Bronchial epithelial cell (primary cell): ENCODE results near the gene TMEM51. TPM values are rescaled to one million over a fixed set of nuclear protein-coding genes. Genes with fewer than 3 reads are reported as not detected.

Experiments used
- DNase-seq: peaks from one replicate; pipeline ENCODE4 v3.0.0-alpha.2; 2010; ENCODE audit warnings: low read depth
- FAIRE-seq: peaks from 2 replicates; lab custom pipeline; 2011; peaks lifted over from hg19 to GRCh38; lab: Jason Lieb, UNC
- H3K27me3 ChIP-seq: 2 replicates; pipeline ENCODE4 v1.5.1; 2011; ENCODE audit warnings: low read length; ENCODE audit not compliant: control insufficient read depth, insufficient read depth
- H3K36me3 ChIP-seq: 2 replicates; pipeline ENCODE4 v1.5.1; 2011; ENCODE audit warnings: low read length; ENCODE audit not compliant: control insufficient read depth, insufficient read depth
- H3K4me3 ChIP-seq: 2 replicates; pipeline ENCODE4 v1.5.1; 2011; ENCODE audit warnings: mild to moderate bottlenecking, low read depth, low read length, control low read depth
- CTCF ChIP-seq: IDR thresholded peaks from 2 replicates; pipeline ENCODE4 v1.5.1; 2011; ENCODE audit warnings: mild to moderate bottlenecking, moderate library complexity, low read length, control low read depth, inconsistent platforms; ENCODE audit not compliant: insufficient read depth, severe bottlenecking
- total RNA-seq: library from RNA; depleted of rRNA; stranded (reverse); fragments of >200 nt; gene quantifications from 2 replicates; pipeline ENCODE4 v1.2.1, GENCODE V29; 2014

The TMEM51 gene
- total RNA-seq, 1 donor from 2014 or later, result 5.3 TPM

DNA sequence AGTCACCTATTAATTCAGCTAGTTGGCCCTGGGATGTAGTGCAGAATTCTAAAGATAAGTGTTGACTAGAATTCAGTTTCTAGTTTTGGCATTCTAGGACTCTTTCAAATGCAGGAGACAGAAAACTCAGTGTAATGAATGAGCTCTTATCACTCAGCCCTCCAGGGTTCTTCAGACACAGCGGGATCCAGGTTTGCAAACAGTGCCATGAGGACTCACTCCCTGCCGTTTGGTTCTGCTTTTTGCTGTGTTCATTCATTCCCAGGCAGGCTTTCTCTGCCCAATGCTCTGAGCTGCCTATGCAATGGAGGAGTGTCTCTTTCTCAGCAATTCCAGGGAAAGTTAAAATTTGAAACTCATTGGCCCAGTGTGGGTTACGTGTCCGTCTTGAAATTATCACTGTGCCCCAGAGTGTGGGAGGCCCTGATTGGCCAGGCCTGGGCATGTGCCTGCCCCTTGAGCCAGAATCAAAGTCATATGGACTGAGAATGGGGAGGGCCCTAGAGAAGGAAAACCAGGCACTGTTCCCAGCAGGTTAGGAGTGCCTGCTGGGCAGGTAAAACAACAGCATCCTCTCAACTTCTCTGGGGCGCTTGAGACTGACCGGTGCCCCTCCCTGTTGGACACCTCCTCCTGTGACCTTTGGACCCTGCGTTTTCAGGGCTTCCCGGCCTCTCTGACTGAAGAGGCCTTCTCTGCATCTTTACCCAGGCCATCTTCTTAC is 43.4 kb downstream of the TMEM51 start:
- no peaks in the 10 kb centered on the region for H3K36me3 ChIP-seq
- DNase-seq (peak; percentile 41), FAIRE-seq (no peak)

DNA sequence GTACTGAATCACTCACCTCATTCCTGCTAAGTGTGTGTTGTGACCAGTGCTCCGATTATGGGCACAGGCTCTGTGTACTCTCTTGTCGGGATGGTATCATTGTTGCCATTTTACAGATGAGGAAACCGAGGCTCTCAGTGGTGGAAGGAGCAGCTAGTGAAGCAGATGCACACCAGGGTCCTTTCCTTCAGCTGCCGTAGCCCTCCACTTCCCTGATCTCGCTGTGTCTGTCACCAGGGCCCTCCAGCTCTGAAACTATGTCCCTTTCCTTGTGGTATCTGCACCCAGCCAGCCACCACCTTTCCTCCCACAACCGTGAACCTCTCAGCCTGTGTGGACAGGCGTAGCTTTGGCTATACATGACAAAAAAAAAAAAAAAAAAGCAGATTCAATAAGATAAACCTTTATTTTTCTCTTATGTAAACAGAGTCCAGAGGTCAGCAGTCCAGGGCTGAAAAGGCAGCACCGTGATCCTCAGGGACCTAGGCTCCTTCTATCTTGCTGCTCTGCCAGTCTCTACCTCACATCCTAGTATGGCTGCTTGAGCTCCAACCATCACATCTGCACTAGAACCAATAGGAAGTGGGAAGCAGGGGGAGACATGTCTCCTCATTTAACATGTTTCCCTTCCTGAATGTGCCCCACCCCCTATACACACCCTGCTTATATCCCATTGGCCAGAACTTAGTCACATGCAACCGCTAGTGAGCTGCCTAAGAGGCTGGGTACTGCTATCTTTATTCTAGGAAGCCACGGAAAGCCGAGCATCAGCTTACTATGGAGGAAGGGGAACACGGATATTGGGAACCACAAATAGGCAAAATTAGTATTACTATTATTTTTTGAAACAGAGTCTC is 44.3 kb downstream of the TMEM51 start:
- FAIRE-seq (no peak), DNase-seq (no peak)
- H3K4me3 ChIP-seq, result no peak overlapping the region
- no peaks in the 10 kb centered on the region for H3K36me3 ChIP-seq
- no peak for TF ChIP-seq CTCF
- H3K27me3 ChIP-seq, result no peaks in the 10 kb centered on the region

More for the DNA sequence above, 43.4 kb downstream of the TMEM51 start:
- Histone ChIP-seq H3K27me3 (no peaks in the 10 kb centered on the region), H3K4me3 (no peak overlapping the region)
- TF ChIP-seq CTCF, result no peak

DNA sequence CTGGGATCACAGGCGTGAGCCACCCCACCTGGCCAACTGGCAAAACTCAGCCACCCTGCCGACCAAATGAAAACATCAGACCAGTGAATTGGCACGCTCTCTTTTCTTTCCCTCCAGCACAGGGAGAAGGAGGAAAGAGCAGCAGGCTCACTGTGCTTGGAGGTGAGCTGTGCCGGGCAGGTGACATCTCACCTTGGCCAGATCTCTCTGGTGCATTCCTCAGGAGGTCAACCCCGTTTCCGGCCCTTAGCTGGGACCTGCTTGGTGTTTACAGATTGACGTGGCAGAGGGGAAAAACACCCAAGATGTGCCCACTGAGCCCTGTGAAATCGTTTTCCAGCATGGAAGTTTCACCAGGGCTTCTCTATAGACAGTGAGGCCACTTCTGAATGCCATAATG is 45.1 kb downstream of the TMEM51 start:
- DNase-seq, result no peak
- H3K36me3 ChIP-seq, result no peaks in the 10 kb centered on the region
- no peaks in the 10 kb centered on the region for H3K27me3 ChIP-seq
- FAIRE-seq, result no peak
- TF ChIP-seq CTCF, result no peak
- H3K4me3 ChIP-seq, result no peak overlapping the region

DNA sequence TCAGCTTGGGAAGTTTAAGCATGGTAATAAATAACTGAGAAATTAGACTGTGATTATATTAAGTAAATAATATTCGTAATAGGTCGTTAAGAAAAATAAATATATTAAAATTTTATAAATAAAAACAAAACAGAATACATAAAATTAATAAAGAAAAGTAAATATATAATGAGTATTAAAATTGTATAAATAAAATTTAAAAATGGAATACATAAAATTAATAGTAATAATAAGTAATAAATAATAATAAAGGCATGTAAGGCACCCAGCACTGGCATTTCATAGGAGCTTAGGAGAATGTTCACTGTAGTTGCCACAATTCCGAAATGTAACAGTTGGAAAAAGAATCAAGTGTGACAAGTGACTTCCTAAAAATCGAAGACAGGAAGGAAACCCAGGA is 47.7 kb downstream of the TMEM51 start:
- Histone ChIP-seq H3K4me3 (no peak overlapping the region), H3K27me3 (no peaks in the 10 kb centered on the region), H3K36me3 (no peaks in the 10 kb centered on the region)
- TF ChIP-seq CTCF, result no peak
- DNase-seq, result no peak
- no peak for FAIRE-seq

- peak; percentile 18 for TF ChIP-seq CTCF
- FAIRE-seq (no peak), DNase-seq (peak; percentile 67)
- H3K4me3 ChIP-seq, result no peak overlapping the region
- peaks cover 1% of the 10 kb centered on the region for H3K36me3 ChIP-seq
- H3K27me3 ChIP-seq, result no peaks in the 10 kb centered on the region
These were observed 48.5 kb downstream of the TMEM51 start for GRCh38 chr1:15201849-15202551.
